ENCODE measurements around the gene PPP2R2B. TPM values are rescaled to one million over a fixed set of nuclear protein-coding genes. Genes with fewer than 3 reads are reported as not detected.

The PPP2R2B gene
- total and polyA plus RNA-seq, 3 donors from 2014 or later, result 9.8 to 36.6 (median 32.0) TPM

GRCh38 chr5:146628950-146629349, 249.6 kb downstream of the PPP2R2B start:
- Histone ChIP-seq H3K27ac (no peak overlapping the region), H3K9me3 (no peaks in the 10 kb centered on the region), H3K27me3 (no peaks in the 10 kb centered on the region), H3K4me3 (no peak overlapping the region), H3K36me3 (ENCODE audit: low read depth, missing control alignments) (no peaks in the 10 kb centered on the region), H3K4me1 (no peaks in the 10 kb centered on the region)
- TF ChIP-seq CTCF (IDR thresholded peaks at IDR 0.05), result no peak
- TF ChIP-seq POLR2A (IDR thresholded peaks at IDR 0.05), result no peak
- WGBS, 2 donors, result 75 to 76% methylated on average over 5 of the region's 5 CpGs
- intact Hi-C loops (cut with DNase I; ENCODE audit: low total_unique reads), result no loop called here
- DNase-seq, result no peak

DNA sequence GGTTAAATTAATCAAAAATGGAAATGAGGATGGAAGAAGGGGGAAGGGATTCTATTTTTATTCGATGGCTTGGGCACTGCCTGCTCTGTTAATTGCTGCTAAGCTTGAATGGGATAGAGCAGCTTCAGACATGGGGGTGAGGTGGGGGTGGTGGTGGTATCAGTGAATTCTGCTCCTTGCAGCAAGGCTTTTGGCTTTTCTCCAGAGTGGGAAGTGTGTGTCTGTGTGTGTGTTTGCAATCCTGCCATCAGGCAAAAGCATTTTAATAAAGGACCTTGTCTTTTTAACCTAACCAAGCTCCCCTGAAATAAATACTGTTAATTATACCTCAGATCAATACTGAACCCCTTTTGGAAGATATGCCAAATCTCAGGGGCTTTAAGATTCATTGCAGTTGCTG, 251.6 kb downstream of the PPP2R2B start:
- Histone ChIP-seq H3K27me3 (no peaks in the 10 kb centered on the region), H3K36me3 (ENCODE audit: low read depth, missing control alignments) (no peaks in the 10 kb centered on the region), H3K9me3 (no peaks in the 10 kb centered on the region), H3K27ac (no peak overlapping the region), H3K4me3 (no peak overlapping the region), H3K4me1 (no peaks in the 10 kb centered on the region)
- TF ChIP-seq CTCF (IDR thresholded peaks at IDR 0.05) (no peak), POLR2A (IDR thresholded peaks at IDR 0.05) (no peak)
- intact Hi-C loops (cut with DNase I; ENCODE audit: low total_unique reads), result no loop called here
- 65 to 81% methylated on average over 1 of the region's 1 CpG for WGBS, 2 donors
- no peak for DNase-seq

- H3K4me1 ChIP-seq, result no peaks in the 10 kb centered on the region
- DNase-seq, result no peak
- no peaks in the 10 kb centered on the region for H3K36me3 ChIP-seq (ENCODE audit: low read depth, missing control alignments)
- intact Hi-C loops (cut with DNase I; ENCODE audit: low total_unique reads), result no loop called here
- WGBS, 2 donors, result 54 to 61% methylated on average over 2 of the region's 2 CpGs
- no peaks in the 10 kb centered on the region for H3K9me3 ChIP-seq
- H3K27ac ChIP-seq, result no peak overlapping the region
- H3K27me3 ChIP-seq, result no peaks in the 10 kb centered on the region
- TF ChIP-seq POLR2A (IDR thresholded peaks at IDR 0.05), result no peak
- no peak for TF ChIP-seq CTCF (IDR thresholded peaks at IDR 0.05)
- H3K4me3 ChIP-seq, result no peak overlapping the region
Measured at GRCh38 chr5:146624179-146624578, 254.4 kb downstream of the PPP2R2B start.

DNA sequence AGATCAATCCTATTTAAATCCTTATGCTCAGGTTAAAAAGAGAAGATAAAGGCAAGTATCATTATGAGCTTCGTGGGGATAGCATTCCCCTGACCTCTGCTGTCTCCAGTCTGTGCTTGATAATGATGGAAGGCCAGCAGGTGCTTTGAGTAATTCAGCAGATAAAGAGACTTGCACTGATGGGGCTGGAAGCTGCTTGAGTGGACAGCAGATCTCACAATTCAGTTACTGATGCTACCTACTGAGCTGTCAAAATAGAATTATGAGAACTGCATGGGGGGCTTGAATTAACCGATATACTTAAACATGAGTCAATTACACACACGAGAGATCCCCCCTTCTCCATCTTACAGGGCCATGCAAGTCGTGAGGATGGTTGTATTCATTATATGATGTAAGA, 254.9 kb downstream of the PPP2R2B start:
- no peaks in the 10 kb centered on the region for H3K27me3 ChIP-seq
- H3K4me3 ChIP-seq, result no peak overlapping the region
- H3K4me1 ChIP-seq, result no peaks in the 10 kb centered on the region
- no peak for TF ChIP-seq CTCF (IDR thresholded peaks at IDR 0.05)
- TF ChIP-seq POLR2A (IDR thresholded peaks at IDR 0.05), result no peak
- DNase-seq, result no peak
- H3K9me3 ChIP-seq, result no peaks in the 10 kb centered on the region
- intact Hi-C loops (cut with DNase I; ENCODE audit: low total_unique reads), result no loop called here
- H3K27ac ChIP-seq, result no peak overlapping the region
- WGBS, 2 donors, result 58 to 65% methylated on average over 4 of the region's 4 CpGs
- no peaks in the 10 kb centered on the region for H3K36me3 ChIP-seq (ENCODE audit: low read depth, missing control alignments)

DNA sequence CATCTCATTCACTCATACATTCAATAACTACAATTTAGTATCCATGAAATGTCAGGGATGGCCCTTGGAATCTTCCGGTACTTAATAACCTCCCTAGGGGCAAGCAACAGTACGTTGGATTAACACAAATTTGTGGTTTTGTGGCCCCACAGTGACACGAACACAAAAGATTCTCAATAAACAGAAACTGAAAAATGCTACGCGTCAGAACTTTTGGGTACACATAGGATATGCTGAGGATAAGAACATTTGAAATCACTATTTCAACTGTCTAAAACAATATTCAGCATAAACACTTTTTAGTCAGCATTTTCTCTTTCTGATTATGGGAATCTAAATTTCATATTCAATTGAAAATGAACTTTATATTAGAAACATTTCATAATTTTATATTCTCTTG, 255.5 kb downstream of the PPP2R2B start:
- DNase-seq, result no peak
- H3K27ac ChIP-seq, result no peak overlapping the region
- no peaks in the 10 kb centered on the region for H3K9me3 ChIP-seq
- WGBS, 2 donors, result 90% methylated on average over 5 of the region's 5 CpGs
- no peaks in the 10 kb centered on the region for H3K4me1 ChIP-seq
- no peaks in the 10 kb centered on the region for H3K36me3 ChIP-seq (ENCODE audit: low read depth, missing control alignments)
- intact Hi-C loops (cut with DNase I; ENCODE audit: low total_unique reads), result no loop called here
- H3K27me3 ChIP-seq, result no peaks in the 10 kb centered on the region
- H3K4me3 ChIP-seq, result no peak overlapping the region
- TF ChIP-seq POLR2A (IDR thresholded peaks at IDR 0.05) (no peak), CTCF (IDR thresholded peaks at IDR 0.05) (no peak)

Measured in testis (tissue), 3 donors.